HepG2 (cell line): ENCODE data around the gene SSU72. TPM values are rescaled to one million over a fixed set of nuclear protein-coding genes. Genes with fewer than 3 reads are reported as not detected.
A peak's percentile ranks its signal among the peaks of the same experiment; 100 is the strongest.

Source experiments
- CEBPB ChIP-seq: IDR thresholded peaks from 2 replicates; pipeline ENCODE4 v1.6.1; 2011; ENCODE audit warnings: low read depth, low read length, improper control_type of control experiment, borderline replicate concordance
- HCFC1 ChIP-seq: fragments of 150-350 bp; IDR thresholded peaks from 2 replicates; pipeline ENCODE4 v1.6.1; 2014; ENCODE audit warnings: low read depth, low read length
- HNRNPH1 ChIP-seq: fragments of 200-400 bp; formaldehyde crosslinking; optimal IDR thresholded peaks from 2 replicates; pipeline ENCODE3; 2017; ENCODE audit warnings: mild to moderate bottlenecking, low read depth, low read length
- RXRB ChIP-seq: IDR thresholded peaks from 2 replicates; pipeline ENCODE4 v1.6.1; 2016; ENCODE audit warnings: borderline replicate concordance, missing genetic modification reagents, missing compliant biosample characterization
- SIN3B ChIP-seq: fragments of 150-350 bp; IDR thresholded peaks from 2 replicates; pipeline ENCODE4 v1.6.1; 2014; ENCODE audit warnings: low read length
- SP2 ChIP-seq: sonication (generic); formaldehyde crosslinking; IDR thresholded peaks from 2 replicates; pipeline ENCODE4 v1.5.1; 2020; ENCODE audit warnings: mild to moderate bottlenecking, missing genetic modification reagents
- STAG1 ChIP-seq: sonication (generic); formaldehyde crosslinking; IDR thresholded peaks from 2 replicates; pipeline ENCODE4 v1.4.0; 2020; ENCODE audit warnings: missing genetic modification reagents
- YY1 ChIP-seq: IDR thresholded peaks from 2 replicates; pipeline ENCODE4 v1.6.1; 2011; ENCODE audit warnings: low read length, low read depth, moderate library complexity, mild to moderate bottlenecking; ENCODE audit not compliant: insufficient read depth, insufficient replicate concordance
- ZNF331 ChIP-seq: sonication (generic); formaldehyde crosslinking; IDR thresholded peaks from 2 replicates; pipeline ENCODE4 v1.4.0; 2020; ENCODE audit warnings: missing genetic modification reagents
- ZNF382 ChIP-seq: sonication (generic); formaldehyde crosslinking; IDR thresholded peaks from 2 replicates; pipeline ENCODE4 v1.5.0; 2020; ENCODE audit warnings: missing genetic modification reagents, mild to moderate bottlenecking, borderline replicate concordance
- ZNF557 ChIP-seq: sonication (generic); formaldehyde crosslinking; IDR thresholded peaks from 2 replicates; pipeline ENCODE4 v1.4.0; 2020; ENCODE audit warnings: missing genetic modification reagents
- ZNF562 ChIP-seq: sonication (generic); formaldehyde crosslinking; IDR thresholded peaks from 2 replicates; pipeline ENCODE4 v1.8.0; 2022; ENCODE audit warnings: missing genetic modification reagents, borderline replicate concordance
- ZNF589 ChIP-seq: sonication (generic); formaldehyde crosslinking; conservative IDR thresholded peaks from 2 replicates; pipeline ENCODE4 v1.8.0; 2022; ENCODE audit warnings: mild to moderate bottlenecking, moderate library complexity, missing genetic modification reagents
- ZNF839 ChIP-seq: sonication (generic); formaldehyde crosslinking; IDR thresholded peaks from 2 replicates; pipeline ENCODE4 v1.4.0; 2020; ENCODE audit warnings: missing genetic modification reagents, mild to moderate bottlenecking, borderline replicate concordance
- polyA plus RNA-seq, 8 experiments: library from polyadenylated mRNA; depleted of rRNA in 3 of 8; stranded (reverse) in 7 of 8; unstranded in 1 of 8; fragments of >200 nt; fragmentation: Illumina TruSeq in 4 of 8; extraction: Trizol in 4 of 8; gene quantifications; 2 replicates each; pipeline versions ENCODE4 v1.2.1 to v1.2.3, GENCODE V29; 2011 to 2016; ENCODE audit warnings: low read depth in 4 of 8, missing spikeins in 1 of 8, mixed read lengths in 1 of 8; ENCODE audit not compliant: insufficient read depth in 1 of 8
- total RNA-seq, 5 experiments: library from RNA; depleted of rRNA; stranded (reverse); fragments of >200 nt; fragmentation: Illumina TruSeq; extraction: Trizol; gene quantifications; 2 replicates each; pipeline ENCODE4 v1.2.3, GENCODE V29; 2016; ENCODE audit warnings: low read depth in 1 of 5
- TF ChIP-seq, protein P1 (sequence below): sonication (generic); formaldehyde crosslinking; conservative IDR thresholded peaks from 2 replicates; pipeline ENCODE4 v1.4.0; 2020; ENCODE audit warnings: missing genetic modification reagents
- TF ChIP-seq, protein P2 (sequence below): sonication (generic); formaldehyde crosslinking; IDR thresholded peaks from 2 replicates; pipeline ENCODE4 v1.9.0; 2021; ENCODE audit warnings: missing genetic modification reagents, borderline replicate concordance
- TF ChIP-seq, protein P3 (sequence below): sonication (generic); formaldehyde crosslinking; conservative IDR thresholded peaks from 2 replicates; pipeline ENCODE4 v1.4.0; 2020; ENCODE audit warnings: missing genetic modification reagents
- TF ChIP-seq, protein P4 (sequence below): sonication (generic); formaldehyde crosslinking; IDR thresholded peaks from 2 replicates; pipeline ENCODE4 v1.5.1; 2020; ENCODE audit warnings: missing genetic modification reagents, mild to moderate bottlenecking, borderline replicate concordance
- TF ChIP-seq, protein P5 (sequence below): sonication (generic); formaldehyde crosslinking; IDR thresholded peaks from 2 replicates; pipeline ENCODE4 v1.4.0; 2020; ENCODE audit warnings: missing genetic modification reagents

The SSU72 gene
- total and polyA plus RNA-seq, 2 of the 13 experiments (the other 11 are each of a cell fraction or from before 2014, with no cell fraction given), result 42.8 to 67.1 TPM

DNA sequence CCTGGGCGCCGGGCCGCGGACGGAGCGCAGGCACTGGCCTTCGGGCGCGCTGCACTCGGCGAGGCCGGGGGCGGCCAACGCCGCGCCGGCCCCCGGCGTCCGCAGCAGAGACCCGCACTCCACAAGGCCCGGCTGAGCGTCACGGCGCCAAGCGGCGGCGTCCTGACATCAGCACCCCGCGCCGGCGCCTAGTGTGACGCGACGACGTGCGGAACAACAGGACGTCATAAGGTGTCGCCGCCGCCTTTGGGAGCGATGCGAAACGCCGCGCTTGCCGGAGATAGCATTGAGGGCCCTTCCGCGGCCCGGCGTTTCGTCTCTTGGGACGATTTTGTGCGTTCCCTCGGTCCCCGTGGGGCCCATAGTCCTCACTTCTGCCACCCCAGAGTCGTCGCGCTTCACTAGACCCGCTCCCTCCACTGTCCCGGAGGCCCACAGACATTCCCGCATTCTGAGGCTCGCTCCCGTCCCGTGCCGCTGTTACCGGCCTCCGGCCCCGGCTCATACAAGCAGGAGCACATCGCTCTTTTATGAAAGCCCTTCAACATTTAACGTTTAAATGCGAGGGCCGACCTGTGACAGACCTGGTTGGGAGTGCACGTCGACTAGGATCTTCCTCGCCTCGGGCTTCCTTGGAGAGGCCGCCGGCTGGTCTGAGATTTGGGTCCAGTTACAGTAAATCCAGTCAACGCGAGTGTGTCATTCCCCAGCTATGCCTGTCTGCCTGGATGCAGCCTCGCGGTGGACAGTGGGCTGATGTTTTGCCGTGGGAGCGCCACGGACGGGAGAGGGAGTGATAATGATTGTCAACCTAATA, at the start of gene SSU72 (continued):
- TF ChIP-seq CEBPB (no peak), ZNF557 (CRISPR knock-in tag) (no peak; the same call in 1 of the 2 replicates), YY1 (peak; percentile 79), ZNF562 (CRISPR knock-in tag) (no peak), ZNF331 (CRISPR knock-in tag) (no peak), SIN3B (peak; percentile 93), ZNF839 (CRISPR knock-in tag) (0 out of 2 replicates have a peak, but pooled peaks have one; percentile 67), HCFC1 (peak; percentile 80), HNRNPH1 (no peak), ZNF382 (no peak), STAG1 (CRISPR knock-in tag) (no peak), RXRB (CRISPR knock-in tag) (peak; percentile 60; the same call in 1 of the 2 replicates), ZNF589 (CRISPR knock-in tag) (0 out of 2 replicates have a peak, but pooled peaks have one; percentile 23), SP2 (CRISPR knock-in tag) (peak; percentile 20; the same call in 1 of the 2 replicates)
- TF ChIP-seq, protein P1, sequence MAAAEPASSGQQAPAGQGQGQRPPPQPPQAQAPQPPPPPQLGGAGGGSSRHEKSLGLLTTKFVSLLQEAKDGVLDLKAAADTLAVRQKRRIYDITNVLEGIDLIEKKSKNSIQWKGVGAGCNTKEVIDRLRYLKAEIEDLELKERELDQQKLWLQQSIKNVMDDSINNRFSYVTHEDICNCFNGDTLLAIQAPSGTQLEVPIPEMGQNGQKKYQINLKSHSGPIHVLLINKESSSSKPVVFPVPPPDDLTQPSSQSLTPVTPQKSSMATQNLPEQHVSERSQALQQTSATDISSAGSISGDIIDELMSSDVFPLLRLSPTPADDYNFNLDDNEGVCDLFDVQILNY (CRISPR knock-in tag), result peak; percentile 46
- TF ChIP-seq, protein P2, sequence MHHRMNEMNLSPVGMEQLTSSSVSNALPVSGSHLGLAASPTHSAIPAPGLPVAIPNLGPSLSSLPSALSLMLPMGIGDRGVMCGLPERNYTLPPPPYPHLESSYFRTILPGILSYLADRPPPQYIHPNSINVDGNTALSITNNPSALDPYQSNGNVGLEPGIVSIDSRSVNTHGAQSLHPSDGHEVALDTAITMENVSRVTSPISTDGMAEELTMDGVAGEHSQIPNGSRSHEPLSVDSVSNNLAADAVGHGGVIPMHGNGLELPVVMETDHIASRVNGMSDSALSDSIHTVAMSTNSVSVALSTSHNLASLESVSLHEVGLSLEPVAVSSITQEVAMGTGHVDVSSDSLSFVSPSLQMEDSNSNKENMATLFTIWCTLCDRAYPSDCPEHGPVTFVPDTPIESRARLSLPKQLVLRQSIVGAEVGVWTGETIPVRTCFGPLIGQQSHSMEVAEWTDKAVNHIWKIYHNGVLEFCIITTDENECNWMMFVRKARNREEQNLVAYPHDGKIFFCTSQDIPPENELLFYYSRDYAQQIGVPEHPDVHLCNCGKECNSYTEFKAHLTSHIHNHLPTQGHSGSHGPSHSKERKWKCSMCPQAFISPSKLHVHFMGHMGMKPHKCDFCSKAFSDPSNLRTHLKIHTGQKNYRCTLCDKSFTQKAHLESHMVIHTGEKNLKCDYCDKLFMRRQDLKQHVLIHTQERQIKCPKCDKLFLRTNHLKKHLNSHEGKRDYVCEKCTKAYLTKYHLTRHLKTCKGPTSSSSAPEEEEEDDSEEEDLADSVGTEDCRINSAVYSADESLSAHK (CRISPR knock-in tag), result no peak
- TF ChIP-seq, protein P3, sequence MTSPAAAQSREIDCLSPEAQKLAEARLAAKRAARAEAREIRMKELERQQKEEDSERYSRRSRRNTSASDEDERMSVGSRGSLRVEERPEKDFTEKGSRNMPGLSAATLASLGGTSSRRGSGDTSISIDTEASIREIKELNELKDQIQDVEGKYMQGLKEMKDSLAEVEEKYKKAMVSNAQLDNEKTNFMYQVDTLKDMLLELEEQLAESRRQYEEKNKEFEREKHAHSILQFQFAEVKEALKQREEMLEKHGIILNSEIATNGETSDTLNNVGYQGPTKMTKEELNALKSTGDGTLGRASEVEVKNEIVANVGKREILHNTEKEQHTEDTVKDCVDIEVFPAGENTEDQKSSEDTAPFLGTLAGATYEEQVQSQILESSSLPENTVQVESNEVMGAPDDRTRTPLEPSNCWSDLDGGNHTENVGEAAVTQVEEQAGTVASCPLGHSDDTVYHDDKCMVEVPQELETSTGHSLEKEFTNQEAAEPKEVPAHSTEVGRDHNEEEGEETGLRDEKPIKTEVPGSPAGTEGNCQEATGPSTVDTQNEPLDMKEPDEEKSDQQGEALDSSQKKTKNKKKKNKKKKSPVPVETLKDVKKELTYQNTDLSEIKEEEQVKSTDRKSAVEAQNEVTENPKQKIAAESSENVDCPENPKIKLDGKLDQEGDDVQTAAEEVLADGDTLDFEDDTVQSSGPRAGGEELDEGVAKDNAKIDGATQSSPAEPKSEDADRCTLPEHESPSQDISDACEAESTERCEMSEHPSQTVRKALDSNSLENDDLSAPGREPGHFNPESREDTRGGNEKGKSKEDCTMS (CRISPR knock-in tag), result no peak
- TF ChIP-seq, protein P4, sequence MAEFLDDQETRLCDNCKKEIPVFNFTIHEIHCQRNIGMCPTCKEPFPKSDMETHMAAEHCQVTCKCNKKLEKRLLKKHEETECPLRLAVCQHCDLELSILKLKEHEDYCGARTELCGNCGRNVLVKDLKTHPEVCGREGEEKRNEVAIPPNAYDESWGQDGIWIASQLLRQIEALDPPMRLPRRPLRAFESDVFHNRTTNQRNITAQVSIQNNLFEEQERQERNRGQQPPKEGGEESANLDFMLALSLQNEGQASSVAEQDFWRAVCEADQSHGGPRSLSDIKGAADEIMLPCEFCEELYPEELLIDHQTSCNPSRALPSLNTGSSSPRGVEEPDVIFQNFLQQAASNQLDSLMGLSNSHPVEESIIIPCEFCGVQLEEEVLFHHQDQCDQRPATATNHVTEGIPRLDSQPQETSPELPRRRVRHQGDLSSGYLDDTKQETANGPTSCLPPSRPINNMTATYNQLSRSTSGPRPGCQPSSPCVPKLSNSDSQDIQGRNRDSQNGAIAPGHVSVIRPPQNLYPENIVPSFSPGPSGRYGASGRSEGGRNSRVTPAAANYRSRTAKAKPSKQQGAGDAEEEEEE (CRISPR knock-in tag), result no peak
- TF ChIP-seq, protein P5, sequence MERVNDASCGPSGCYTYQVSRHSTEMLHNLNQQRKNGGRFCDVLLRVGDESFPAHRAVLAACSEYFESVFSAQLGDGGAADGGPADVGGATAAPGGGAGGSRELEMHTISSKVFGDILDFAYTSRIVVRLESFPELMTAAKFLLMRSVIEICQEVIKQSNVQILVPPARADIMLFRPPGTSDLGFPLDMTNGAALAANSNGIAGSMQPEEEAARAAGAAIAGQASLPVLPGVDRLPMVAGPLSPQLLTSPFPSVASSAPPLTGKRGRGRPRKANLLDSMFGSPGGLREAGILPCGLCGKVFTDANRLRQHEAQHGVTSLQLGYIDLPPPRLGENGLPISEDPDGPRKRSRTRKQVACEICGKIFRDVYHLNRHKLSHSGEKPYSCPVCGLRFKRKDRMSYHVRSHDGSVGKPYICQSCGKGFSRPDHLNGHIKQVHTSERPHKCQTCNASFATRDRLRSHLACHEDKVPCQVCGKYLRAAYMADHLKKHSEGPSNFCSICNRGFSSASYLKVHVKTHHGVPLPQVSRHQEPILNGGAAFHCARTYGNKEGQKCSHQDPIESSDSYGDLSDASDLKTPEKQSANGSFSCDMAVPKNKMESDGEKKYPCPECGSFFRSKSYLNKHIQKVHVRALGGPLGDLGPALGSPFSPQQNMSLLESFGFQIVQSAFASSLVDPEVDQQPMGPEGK (CRISPR knock-in tag), result no peak; the same call in 1 of the 2 replicates
